ENCODE measurements around the gene MSMB.

DNA sequence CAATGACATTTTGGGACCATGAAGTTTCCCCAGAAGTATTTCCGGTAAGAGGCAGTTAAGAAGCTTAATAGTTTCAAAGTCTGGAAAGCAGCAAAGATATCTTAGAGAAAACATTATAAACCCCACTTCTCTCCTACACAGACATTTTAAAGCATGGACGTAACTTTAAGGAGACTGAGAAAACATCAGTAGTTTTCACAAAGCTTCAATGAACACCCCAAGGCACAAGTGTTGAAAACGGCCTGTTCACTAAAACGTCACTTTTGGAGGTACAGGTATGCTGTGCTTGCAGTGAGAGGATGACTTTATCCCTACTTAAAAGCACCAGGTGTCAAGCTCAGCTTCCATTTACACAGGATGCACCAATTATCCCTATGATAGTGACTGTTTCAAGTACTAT, 40.7 kb downstream of the MSMB start:
- TF ChIP-seq POLR2A (IDR thresholded peaks at IDR 0.05; ENCODE audit: low read depth, low read length) (no peak), TAF1 (IDR thresholded peaks at IDR 0.05; ENCODE audit: low read depth, low read length) (no peak), POLR2AphosphoS5 (IDR thresholded peaks at IDR 0.05; ENCODE audit: low read depth, low read length) (no peak), SPI1 (IDR thresholded peaks at IDR 0.05; ENCODE audit: low read depth, low read length) (no peak)

All from GM12891 (cell line).